GM18873 (cell line): Measurements from ENCODE around the gene GBP1.
"Not testable (repeated sequence)": the region's sequence is repeated elsewhere in the genome, so short reads cannot be mapped to it uniquely, and the experiment has no call there.

Source experiments
- ATAC-seq: cut with Tn5 transposase; IDR thresholded peaks from one replicate; pipeline ENCODE4 v1.9.1; 2021; ENCODE audit warnings: mild to moderate bottlenecking, moderate library complexity, moderate number of reproducible peaks; ENCODE audit not compliant: unreplicated experiment, low FRiP score

GBP1 gene

GRCh38 chr1:89022167-89022959 is 42.6 kb downstream of the GBP1 start, which contains the start of gene GBP3:
GBP3 (minus strand) TSS chr1:89022866; CDS start chr1:89020721, 2,145 bp downstream.
- ATAC-seq = peak; percentile 76

DNA sequence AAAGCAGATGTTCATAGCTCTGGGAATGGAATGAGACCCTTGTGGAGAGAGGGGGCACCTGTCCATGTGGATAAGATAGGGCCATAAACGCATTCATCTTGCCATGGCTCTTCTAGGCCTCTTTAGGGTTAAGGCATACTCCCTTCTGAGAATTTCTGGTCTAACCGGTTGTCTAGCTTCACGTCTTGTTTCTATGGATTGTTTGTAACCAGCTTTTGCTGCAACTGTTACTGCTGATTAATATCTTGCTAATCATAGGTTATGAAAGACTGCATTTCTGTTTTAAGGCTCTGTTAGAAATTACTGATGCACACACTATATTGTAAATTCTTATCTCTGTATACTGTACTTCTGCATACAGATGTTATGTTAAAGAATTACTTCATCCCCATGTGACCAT is 46.7 kb downstream of the GBP1 start:
- ATAC-seq = not testable (repeated sequence)

- ATAC-seq = no peak
These were observed 56.5 kb downstream of the GBP1 start for GRCh38 chr1:89008511-89008910.

GRCh38 chr1:89005286-89006151 is 59.5 kb downstream of the GBP1 start:
- no peak for ATAC-seq
